Activated naive CD8-positive, alpha-beta T cell treated with anti-CD3 and anti-CD28 coated beads, Interleukin-2, amount 50 U/mL, for 16 hours (primary cell): ENCODE results near the gene DISP2.
A peak's percentile ranks its signal among the peaks of the same experiment; 100 is the strongest.

Experiments used
- DNase-seq: peaks from one replicate; pipeline ENCODE4 v3.0.0-alpha.2; 2020; ENCODE audit warnings: low read depth, low spot score

The DISP2 gene

DNA sequence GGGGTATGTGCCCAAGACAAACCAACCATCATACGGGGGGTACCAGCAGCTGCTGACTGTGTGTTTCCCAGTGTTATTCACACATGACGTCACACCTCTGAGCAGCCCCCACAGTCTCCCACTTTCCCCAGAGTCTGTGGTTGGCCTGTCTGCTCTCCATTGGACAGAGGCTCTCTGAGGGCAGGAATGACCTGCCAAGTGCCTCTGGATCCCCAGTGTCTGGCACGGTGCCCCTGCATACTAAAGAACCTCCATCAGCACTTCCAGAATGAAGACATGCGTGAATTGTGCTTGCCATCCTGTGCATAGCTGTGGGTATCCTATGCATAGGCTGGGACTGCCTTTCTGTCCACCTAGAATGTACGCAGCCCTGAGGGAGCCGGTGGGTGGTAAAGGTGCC lies 13.8 kb upstream of the DISP2 start:
- no peak for DNase-seq

DNA sequence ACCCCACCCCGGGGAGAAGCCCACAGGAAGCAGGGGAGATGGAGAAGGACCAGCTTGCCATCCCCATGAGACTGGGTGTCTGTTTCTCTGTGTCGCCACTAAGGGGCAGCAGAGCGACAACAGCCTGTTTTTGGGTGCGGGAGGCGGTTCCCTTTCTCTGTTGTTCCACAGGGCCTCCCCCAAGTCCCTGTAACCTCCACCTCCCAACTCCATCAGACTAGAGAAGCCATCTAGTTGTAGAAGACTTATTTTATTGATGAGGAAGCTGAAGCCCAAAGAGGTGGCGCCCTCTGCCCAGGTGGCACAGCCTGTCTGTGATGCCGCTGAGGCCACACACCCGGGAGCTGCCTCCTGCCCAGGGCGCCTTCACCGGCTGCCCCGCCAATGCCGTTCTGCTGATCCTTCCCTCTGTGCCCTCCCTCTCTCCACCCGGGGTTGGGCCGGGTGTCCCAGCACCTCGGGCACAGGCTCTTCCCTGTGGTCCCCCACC lies 13.3 kb upstream of the DISP2 start:
- DNase-seq, result peak; percentile 30

DNA sequence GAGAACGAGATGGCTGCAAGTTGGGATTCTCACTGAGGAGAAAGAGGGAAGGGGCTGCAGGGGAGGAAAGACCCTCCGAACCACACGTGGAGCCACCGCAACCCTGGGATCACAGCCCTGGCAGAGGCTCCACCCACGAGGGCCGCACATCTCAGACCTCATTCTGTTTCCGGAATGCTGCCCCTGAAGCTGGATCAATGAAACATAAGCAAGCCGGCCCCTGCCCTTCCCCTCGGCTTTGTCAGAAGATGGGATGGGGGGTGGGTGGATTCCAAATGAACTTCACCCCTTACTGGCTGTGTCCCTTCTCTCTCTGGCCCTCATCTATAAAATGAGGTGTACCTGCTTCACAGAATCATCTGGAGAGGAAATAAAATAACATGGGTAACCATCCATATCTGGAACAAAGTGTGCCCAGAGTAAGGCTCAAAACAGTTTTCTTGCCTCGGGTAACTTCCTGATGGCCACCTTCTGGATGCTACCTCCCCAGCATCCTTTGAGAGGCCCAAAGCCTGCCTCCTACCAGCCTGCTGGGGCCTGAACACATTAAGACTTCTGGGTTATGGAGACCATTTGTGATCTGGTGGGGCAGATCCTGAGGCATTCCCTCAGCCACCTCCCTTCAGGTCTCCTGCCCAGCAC lies 12.7 kb upstream of the DISP2 start:
- no peak for DNase-seq

DNA sequence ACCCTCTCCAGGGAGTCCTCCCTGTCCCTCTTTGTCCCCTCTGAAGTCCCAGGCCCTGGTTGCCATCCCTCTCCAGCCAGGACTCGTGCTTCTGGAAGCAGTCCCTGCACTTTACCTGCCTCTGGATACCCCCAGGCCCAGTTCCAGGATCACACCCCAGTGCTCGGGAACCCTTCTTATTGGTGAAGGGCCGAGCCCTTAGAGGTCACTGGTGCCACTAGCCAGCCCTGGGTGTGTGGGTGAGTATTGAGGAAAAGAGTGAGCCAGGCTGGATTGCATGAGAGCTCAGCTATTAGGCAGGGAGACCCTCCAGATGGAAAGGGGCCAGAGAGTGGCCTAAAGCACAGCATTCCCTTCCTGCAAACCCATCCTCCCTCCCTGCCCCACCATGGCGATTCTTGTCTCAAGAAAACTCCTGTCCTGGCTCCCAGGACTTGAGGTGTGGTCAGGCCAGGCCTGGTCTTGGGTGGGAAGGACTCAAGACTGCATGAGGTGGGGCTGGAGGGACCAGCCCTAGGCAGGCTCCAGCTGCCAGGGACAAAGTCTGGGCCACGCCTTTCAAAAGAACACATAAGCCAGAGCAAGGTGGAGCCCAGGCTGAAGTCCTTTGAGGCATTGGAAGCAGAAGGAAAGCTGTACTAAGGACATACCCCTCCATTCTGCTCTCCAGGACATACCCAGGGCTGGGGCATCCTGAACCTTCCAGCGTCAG lies 12.0 kb upstream of the DISP2 start:
- DNase-seq, result no peak

DNA sequence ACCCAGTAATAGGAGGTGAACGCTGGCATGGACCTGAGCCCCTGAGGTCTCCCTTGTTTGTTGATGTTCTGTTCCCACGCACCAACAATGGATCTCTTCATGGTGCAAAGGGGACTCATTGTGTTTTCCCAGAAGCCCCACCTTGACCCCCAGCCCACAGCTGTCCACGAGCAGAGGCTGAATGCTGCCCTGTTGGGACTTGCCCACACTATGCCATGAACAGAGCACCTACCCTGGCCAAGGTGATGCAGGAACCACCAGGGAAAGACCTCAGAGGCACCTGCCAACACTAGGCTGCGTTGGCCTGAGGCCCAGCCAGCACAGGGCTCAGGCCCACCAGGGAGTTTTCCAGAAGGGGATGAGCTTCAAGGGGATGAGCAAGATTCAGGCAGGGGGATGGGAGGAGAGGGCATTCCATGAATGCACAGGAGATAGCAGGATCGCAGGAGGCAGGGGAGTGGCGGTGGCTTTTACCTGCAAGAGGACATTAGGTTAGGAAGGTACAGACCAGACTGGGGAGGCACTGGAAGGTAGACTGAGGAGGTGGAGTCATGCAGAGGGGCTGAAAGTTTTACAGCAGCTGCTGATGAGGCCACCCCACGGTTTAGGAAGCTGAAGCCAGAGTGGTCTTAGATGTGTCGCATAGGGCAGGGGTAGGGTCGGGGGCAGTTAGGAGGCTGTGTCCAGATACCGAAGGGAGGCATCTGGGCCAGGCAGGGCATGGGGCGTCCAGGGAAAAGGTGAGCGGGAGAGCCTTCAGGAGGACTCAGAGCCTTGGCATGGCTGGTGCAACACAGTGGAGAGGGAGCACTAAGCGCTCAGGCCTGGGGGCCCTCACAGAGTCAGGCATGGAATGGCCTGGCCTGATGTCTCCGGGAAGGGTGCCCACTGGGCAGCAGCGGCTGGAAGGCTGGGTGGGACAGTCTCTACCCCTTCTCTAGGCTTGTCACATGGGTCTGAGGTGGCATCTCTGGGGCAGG lies 11.2 kb upstream of the DISP2 start:
- DNase-seq, result no peak

DNA sequence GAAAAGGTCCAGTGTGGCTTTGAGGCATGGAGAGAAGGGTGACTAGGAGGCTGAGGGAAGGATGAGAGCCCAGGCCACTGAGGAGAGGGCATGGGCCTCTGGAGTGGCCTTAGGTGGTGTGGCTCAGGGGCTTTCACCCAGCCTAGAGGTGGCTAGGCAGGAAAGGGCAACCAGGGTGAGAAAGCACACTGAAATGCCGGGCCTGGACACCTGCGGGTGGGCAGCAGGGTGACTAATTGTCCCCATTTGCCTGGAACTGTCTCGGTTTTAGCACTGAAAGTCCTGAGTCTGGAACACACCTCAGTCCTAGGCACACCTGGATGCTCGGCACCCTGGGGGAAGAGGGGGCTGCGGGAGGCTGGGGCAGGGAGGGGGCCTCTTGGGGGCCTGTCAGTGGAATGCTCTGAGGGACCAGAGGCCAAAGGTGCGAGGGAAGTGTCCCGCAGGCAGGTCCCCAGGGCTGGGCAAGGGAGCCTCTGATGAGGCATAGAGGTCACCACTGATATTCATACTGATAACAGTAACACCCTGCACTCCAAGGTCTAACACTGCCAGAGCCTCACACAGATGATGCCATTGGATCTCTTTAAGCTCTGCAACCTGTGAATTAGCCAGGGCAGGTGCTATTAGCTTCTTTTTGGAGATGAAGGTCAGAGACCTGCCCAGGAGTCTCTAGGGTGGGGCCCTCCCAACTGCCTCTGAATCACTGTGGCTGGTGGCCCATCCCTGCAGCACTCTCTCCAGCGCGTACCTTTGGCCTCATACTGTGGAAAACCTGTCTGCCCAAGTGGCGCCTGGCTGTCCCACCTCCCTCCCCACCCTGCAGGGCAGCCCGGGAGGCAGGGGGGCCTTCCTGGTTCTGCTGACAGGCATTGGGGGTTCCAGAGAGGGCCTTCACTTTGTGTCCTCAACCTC lies 10.2 kb upstream of the DISP2 start:
- DNase-seq, result no peak

DNA sequence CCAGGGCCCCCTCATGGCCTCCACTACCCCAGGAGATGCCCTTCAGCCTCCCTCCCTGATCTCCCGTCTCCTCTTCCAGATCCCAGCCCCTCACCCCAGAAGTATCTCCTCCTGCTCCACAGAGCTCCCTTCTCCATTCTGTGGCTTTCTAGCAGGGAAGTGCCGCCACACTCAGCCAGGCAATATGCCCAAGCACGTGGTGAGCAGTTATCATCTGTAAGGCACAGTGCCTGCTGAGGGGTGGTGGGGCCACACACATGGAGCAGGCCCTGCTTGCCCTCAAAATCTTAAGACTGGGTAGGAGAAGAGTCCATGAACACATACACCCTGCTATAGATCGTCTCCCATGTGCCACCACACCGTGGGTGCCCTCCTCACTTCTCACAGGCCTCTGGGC lies 9.5 kb upstream of the DISP2 start:
- no peak for DNase-seq

DNA sequence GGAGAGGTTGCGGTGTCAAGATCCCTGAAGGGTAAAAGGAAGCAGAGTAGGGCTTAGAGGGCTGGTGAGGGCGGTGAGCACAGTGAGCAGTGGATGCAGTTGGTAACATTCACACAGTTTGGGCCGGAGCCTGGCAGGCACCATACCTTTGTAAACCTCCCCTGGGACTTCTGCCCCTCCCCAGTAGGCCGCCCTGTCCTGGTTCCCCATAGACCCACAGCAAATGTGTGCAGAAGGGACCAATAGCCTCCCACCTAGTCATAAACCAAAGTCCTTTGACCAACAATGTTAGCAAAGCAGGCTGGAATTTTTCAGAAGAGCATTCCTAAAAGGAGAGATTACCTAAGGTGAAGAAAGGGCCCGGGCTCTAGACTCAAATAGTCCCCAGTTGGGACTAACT lies 8.9 kb upstream of the DISP2 start:
- no peak for DNase-seq

DNA sequence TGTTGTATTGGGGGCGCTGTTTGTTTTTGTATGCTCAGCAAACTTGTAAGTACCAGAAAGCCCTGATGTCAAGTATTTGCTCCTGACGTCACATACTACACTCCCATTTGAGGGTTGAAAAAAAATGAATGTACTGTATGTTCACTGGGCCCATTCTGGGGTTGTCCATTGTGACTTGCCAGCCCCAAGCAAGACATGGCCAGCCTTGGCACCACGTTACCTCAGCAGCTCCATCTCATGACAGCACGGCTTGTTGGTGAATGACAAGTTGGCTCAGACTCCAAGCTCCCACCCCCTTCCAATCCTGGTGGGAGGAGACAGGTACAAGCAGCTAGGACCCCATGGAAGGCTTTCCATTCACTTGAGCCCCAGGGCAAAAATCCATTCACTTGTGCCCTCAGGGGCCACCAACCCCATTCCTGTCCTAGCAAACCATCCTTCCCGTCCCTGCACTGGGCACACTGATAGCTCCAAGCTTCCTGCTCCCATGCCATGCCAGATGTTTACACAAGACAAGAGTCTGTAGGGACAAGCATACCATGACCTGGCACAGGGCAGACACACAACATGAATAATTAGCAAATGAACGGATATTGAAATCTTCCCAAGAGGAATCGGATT lies 5.6 kb upstream of the DISP2 start:
- DNase-seq, result no peak

DNA sequence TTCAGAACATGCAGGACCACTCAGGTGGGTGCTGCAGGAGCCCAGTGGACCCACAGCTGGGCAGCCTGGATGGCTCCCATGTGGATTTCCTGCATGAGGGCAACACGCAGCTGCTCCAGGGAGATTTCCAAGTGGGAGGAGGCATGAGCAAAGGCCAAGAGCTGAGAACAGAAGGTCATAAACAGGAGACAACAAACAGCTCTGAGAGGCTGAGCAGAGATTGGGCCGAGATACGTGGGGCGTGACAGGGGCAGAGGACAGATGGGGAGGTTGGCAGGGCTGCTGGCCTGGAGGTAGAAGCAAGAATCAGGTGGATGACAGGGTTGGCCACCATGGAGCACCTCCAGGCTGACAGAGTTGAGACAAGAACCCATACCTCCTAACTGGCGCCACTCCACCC lies 4.3 kb upstream of the DISP2 start:
- no peak for DNase-seq

DNA sequence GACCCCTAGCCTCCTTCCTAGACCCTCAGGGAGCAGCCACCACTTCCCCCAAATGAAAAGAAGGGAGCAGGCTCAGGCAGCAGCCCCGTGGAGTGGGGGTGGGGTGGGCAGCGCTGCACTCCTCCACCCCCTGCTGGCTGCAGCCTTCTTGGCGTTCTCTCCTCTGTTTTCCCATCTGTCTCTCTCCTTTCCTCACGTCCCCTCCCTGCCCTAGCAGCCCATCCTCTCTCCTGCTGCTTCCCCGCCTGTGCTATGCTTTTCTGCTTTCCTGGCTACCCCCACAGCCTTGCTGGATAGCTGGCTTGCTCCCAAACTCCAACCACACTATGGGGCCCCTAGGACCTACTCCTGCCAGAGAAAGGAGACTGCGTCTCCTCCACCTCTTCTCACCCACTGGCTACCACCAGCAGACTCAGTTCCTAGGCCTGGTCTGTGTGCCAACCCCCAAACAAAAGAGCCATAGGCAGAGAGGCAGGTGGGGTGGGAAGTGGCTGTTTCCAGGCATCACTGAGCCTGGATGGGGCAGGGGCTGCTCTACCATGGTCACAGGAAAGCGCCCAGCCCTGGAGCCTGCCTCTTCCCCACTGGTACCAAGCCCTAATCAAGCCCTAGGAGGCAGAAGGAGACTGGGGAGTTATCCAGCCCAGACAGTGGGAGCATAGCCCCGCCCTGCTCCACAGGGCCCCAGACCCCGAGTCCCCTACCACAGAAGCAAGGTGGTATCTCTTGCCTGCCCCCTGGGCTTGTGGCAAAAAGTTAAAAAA lies 3.4 kb upstream of the DISP2 start:
- DNase-seq, result no peak

DNA sequence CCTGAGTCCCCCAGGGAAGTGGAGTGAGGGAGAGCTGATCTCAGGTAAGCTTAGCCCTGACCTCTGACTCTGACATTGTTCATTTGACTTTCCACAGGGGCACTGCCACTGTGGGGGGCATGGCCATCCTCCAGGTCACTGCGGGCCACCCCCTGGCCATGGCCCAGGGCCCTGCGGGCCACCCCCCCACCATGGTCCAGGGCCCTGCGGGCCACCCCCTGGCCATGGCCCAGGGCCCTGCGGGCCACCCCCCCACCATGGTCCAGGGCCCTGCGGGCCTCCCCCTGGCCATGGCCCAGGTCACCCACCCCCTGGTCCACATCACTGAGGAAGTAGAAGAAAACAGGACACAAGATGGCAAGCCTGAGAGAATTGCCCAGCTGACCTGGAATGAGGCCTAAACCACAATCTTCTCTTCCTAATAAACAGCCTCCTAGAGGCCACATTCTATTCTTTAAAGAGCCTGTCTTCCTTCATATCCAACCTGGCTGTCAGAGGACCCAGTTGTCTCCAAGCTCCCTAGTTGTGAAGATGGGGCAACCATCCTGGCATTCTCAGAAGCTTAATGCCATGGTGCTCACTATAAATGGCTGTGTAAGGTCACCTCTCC lies 1.9 kb upstream of the DISP2 start:
- DNase-seq, result no peak

DNA sequence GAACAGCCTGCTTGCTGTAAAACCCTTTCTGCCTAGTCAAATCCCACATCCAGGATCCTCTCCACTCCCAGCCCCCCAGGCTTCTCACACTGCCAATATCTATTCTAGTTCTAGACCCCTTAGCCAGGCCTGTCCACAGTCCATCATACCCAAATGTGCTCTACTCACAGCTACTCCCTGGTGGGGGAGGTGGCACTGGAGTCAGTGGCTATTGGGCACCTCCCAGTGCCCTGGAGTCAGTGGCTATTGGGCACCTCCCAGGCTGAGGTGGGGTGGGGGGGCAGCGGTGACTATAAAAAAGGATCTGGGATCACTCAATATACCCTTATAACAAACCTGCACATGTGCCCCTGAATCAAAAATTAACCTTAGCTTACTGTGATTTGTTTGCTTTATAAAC lies 773 bp upstream of the DISP2 start:
- no peak for DNase-seq

DNA sequence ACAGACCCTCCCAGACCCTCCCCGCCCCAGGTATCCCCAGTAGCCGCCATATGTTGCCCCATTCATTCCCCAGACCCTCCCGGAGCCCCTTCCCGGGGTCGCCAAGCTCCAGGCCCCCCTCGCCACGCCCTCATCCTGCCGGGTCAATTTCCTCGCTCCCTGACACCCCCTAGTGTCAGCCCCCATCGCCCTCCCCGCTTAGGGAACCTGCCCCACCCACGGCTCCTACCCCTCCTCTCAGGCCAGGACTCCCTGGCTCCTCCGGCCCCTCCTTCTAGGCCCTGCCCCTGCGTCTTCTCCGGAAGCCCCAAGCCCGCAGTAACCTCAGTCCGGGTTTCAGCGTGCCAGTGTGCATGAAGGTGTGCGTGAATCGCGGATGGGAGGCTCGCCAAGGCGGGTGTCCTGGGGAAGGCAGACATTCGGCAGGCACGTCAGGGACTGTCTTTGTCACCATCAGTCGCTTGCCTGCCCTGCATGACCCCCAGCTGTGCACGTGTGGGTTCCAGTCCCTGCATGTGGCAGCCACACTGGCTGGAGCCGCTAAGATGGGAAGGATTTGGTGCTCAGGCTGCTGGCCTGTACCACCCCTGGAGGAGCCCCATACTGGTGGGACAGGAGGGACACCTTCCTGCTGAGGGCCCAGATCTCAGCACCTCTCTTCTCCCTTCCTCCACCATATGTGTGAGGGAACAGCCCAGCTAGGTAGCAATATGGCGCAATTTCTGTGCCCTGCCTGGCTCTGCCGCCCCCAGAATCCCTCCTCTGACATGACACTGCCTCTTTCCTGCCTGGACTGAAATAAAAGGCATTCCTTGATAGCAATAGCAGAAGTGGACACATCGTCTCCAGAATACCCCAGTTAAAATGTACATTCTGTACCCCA lies 693 bp downstream of the DISP2 start:
- no peak for DNase-seq

DNA sequence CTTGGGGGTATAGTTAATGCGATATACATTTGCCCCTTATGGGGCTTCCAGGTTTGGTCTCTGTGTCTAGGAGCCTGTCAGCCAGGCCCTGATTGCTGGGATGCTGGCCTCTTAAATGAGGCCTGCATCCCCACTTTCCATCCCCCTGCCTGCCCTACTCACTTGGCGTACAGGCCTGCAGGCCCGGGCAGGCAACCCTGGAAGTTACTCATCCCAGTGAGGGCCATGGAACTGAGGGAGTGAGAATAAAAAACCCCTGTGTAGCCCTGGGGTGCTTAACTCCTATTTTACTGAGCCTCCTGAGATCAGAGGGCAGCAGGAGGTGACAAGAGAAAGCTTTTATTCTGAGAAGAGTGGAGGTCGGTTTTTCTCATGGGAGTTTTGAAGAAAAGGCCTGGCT lies 2.0 kb downstream of the DISP2 start:
- no peak for DNase-seq

DNA sequence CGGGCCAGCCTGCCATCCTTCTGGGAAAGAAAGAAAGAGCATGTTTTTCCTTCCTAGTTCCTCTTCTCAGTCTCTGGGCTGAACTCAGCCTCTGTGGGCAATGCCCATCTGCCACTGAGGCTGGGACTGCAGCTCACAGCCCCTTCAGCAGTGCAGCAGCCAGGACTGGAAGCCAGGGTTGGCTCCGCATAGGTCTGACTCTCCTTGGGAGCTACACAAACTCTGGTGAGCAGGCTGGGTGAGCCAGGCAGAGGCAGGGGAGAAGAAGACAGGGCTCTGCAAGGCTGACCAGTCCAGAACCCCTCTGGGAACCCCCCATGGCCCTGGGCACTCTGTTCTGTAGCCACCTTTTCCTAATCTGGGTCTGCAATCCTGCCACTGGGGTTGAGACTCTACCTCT lies 3.6 kb downstream of the DISP2 start:
- DNase-seq, result no peak

DNA sequence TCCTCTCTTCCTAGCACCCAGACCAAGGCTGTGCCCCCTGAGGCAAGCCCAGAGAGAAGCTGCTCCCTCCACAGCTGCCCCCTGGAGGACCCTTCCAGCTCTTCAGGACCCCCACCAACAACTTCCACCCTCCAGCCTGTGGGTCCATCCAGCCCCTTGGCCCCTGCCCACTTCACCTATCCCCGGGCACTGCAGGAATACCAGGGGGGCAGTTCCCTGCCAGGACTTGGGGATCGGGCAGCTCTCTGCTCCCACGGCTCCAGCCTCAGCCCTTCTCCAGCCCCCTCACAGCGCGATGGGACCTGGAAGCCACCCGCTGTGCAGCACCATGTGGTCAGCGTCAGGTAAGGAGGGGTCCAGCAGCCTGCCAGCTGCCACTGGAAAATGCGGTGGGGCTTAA lies 5.6 kb downstream of the DISP2 start:
- no peak for DNase-seq

DNA sequence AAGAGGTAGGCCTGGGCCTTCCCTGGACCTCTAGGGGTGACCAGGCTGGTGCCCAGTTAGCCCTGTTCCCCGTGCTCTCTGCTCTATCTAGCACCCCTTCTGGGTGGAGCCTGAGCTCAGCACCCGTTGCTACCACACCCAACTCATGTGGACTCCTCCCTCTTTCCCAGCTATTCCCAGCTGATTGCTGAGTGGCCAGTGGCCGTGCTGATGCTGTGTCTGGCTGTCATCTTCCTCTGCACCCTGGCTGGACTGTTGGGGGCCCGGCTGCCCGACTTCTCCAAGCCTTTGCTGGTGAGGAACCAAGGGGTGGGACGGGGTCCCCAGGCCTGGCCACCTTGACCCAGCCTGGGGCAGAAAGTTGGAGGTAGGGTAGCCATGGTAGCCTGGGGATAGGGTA lies 6.2 kb downstream of the DISP2 start:
- DNase-seq, result no peak

DNA sequence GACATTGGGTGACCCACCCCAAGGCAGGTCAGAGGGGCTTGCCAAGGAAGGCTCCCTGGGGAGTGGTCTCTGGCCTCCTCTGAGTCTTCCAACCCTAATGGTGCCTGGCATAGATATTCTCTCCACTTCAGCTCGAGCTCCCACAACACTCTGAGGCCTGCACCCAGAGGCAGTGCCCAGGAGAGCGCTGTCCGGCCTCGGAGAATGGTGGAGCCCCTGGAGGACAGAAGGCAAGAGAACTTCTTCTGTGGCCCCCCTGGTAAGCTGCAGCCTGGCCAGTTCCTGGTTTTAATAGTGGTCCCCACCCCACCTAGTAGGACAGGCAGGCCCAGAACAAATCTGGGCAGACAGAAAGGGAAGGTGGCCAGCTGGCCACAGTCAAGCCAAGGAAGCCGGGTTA lies 7.0 kb downstream of the DISP2 start:
- DNase-seq, result no peak
